ENCODE results near the gene SOX6.

SOX6 gene

DNA sequence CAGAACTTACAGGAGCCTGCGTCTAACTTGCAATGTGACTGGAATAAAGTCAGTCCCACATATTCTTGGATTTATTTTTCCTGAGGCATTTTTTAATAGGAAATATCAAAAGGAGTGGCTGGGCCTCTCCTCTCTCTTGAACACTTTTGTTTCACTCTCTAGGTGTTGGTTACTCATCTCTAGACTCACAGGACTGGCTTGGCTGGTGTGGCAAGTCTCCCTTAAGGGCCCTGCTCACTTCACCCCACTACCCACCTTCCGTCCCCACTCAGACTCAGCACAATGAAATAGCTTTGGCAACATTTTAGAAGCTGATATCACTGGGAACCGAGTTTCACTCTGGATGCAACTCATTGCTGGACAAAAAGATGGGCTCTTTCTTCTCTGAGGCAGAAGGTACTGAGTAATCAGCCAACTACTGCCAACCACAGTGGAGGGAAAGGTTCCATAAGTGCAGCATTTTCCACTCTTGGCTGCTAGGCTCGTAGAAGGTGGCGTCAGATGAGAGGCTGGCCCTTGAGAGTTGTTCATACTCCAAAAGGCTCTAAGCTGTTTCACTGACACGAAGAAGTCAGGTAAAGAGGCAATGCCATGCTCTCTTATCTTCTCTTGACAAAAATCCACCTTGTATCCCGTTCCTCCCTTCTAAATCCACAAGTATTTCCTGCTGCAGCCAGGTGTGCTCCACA lies 390.6 kb downstream of the SOX6 start:
- no peak for DNase-seq (ENCODE audit: low read depth in 2 of 2)

DNA sequence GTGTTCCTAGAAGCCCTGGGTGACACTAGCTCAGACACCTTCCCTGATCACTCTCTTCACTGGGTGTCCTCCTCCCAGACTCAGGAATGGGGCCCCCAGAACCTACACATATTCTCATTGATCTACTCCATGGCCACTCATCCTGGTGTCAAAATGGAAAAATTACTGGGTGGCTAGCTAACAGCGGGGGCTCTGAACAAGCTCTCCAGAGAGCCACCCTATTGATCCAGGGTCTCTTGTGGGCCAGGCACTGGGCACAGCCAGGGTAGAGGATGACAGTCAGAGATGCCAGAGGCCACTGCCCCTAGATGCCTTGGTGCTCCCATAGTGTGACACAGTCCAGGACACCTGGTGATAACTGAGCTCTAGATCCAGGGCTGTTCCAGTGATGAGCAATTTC lies 393.1 kb downstream of the SOX6 start:
- DNase-seq (ENCODE audit: low read depth in 2 of 2), result no peak

DNA sequence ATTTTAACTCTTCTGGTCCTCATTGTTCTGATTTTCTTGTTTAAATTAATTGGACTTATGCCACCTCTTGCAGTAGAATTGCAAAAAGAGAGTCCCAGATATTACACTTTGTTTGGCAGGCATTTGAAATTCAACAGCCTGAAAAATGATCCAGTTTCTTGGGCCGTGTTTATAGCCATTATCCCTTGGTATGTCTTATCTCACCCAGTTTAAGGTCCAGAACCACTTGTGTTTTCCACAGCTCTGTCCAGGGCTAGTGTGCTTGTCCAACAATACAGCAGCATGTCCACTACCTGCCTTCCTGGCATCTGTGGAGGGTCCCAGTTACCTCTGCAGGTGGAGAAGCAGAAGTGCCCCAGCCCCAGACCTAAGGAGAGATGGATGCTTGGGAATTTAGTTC lies 397.4 kb downstream of the SOX6 start:
- DNase-seq (ENCODE audit: low read depth in 2 of 2), result no peak

DNA sequence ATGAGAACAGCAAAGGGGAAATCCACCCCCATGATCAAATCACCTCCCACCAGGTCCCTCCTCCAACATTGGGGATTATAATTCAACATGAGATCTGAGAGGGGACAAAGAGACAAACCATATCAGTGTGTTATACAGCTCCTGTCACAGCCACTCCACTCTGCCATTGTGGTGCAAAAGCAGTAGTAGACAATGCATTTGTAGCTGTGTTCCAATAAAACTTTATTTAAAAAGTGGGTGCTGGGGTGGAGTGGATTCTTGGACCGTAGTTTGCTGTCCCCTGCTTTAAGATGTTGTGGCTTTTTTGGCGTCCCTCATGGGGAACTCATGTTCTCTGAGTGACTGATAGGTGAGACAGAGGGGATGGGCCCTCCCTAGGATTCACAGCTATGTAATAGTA lies 399.1 kb downstream of the SOX6 start:
- DNase-seq (ENCODE audit: low read depth in 2 of 2), result no peak

DNA sequence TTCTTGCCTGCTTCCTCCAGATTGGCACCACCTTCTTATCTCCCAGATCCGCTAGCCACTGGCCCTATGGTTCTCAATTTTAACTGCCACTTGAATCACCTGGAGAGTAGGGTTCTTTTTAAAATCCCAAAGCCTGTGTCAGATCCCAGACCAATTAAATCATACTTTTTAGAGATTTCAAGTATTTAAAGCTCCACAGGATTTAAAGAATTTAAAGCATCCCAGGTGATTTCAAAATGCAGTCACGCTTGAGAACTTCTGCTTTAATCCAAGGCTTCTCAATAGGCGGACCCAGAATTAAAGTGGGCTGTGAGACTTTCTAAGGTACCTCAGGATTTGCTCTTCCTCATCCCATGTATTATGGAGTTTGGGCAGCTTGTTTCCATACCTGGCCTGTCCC lies 400.0 kb downstream of the SOX6 start:
- no peak for DNase-seq (ENCODE audit: low read depth in 2 of 2)

DNA sequence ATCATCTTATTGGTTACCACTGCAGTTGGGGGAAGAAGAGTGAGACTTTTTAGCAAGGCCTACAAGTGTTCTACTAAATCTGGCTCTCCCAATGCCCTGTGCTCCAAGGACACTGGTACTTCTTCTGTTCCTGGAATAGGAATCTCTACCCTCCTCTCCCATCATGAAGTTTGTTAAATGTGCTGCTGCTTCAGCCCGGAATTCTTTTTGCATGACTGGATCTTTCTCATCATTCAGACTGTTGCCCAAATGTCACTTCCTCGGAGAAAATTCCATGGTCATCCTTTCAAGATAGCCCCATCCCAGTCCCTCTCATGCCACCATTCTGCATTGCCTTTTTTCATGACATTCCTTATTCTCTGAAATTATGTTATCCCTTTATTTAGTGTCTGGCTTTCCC lies 400.8 kb downstream of the SOX6 start:
- no peak for DNase-seq (ENCODE audit: low read depth in 2 of 2)

DNA sequence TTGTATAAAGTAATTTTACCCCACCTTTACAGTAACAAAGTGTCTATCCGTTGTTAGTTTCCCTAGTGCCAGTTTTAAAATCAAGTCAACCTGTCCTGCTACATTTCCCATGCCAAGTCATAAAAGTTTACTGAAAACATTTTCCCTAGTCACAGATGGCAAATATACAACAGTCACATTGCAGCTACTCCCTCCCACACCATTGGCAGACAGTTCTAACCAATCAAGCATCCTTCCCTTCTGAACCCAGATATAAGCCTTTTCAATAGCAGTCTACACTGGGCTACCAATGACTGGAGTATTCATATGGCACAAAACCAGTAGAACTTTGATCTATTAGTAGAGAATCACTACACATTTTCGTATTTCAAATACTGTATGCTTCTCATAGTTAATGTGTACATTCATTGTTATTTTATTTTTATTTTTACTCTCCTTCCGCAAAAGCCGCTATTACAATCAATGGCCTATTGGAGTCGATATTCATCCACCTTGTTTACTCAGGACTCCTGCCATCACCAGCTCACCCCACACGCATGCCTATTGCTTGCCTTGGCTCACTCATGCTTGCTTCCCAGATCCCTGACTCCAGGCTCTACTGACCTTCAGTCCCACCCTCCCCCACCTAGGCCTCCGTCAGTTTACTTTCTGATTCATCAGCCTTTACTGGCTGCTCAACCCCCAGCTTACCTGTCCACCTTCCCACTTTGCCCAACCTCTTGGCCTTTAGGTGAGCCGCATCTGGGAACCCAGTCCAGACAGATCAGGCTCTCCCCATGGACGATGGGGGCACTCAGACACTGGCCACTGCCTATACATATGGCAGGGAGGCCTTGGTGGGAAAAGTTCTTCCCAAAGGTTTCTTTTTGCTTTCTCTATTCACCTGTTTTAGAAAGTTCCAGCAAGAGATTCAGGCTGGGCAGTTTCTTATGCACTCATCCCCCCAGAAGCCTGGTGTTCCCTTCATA lies 408.4 kb downstream of the SOX6 start:
- no peak for DNase-seq (ENCODE audit: low read depth in 2 of 2)

DNA sequence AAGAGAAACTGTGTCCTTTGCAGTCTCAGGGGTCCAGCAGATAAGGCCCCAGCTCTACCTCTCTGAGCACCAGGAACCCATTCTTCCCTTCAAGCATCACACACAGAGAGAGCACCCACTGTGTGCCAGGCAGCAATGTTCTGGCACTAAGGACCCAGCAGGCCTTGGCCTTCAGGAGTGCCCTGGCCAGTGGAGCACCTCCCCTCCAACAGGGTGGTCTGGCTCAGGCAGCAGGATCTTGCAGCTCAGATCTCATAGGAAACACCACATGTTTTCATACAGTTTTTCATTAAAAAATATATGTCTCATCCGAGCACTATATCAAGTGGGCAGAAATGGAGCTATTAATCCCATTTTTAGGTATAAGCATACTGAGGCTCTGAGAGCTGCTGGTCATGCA lies 410.6 kb downstream of the SOX6 start:
- no peak for DNase-seq (ENCODE audit: low read depth in 2 of 2)

DNA sequence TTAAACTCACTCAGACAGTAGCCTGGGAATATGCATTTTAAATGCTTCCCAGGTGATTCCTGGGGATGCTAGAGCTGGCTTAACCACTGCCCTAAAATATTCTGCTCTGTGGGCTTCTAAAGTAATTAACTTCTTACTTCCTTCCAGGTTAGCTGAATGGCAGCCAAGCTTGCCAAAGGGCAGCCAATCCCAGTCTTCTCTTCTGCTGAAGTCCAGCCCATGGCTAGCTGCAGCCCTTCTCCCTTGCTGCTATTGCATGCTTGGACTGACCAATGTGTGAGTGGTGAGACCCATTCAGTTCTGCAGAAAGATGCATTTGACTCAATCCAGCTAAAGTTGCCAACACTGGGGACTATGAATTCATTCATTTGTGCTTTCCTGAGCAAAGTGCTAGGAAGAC lies 411.9 kb downstream of the SOX6 start:
- no peak for DNase-seq (ENCODE audit: low read depth in 2 of 2)

DNA sequence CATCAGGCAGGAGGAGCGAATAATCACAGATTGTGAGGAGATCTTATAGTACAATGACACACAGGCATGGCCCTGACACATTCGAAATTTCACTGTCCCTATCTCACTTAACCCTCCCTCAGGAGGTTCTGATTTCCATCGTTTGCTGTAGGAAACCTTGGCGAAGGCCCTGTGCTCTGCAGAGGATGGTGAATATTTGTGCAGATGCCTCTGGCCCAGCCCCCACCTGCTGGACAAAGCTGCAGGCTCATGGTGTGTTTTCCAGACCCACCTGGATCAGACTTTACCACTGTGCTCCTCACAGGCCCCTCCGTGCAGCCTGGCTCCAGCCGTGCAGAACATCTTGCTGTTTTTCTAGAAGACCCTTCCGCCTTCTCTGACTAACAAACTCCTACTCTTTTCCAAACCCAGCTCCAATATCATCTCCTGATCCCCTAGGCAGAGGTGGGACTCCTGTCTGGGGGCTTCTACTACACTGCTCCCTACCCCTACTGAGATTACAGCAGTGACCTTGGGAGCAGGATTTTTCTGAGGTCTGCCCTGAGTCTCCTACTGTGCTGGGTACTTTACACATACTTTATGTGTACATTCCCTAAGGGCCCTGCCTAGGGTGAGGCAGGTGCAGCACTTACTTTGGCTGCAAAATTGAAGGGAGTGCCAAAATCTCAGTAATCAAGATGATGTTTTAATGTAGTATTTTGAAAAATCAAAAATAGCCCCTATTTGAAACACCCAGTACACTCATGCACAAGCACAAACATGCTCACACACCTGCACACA lies 412.7 kb downstream of the SOX6 start:
- DNase-seq (ENCODE audit: low read depth in 2 of 2), result no peak

DNA sequence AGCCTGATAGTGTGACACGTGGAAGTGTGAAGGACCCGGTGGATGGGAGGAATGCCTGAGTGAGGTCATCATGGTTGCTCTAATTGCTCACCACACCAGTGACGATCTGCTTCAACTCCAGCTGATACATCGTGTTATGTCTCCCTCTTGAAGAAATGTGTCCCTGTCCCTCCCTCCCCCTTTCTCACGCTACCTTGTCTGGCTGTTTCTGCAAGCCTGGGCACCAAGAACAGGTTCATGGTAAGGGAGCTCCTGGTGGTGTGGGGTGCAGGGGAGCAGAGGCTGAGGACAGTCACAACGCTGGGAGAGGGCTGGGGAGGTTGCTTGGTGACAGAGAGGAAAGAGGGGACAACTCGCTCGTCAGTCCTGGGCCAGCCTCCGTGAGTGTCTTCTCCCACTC lies 413.4 kb downstream of the SOX6 start:
- no peak for DNase-seq (ENCODE audit: low read depth in 2 of 2)

DNA sequence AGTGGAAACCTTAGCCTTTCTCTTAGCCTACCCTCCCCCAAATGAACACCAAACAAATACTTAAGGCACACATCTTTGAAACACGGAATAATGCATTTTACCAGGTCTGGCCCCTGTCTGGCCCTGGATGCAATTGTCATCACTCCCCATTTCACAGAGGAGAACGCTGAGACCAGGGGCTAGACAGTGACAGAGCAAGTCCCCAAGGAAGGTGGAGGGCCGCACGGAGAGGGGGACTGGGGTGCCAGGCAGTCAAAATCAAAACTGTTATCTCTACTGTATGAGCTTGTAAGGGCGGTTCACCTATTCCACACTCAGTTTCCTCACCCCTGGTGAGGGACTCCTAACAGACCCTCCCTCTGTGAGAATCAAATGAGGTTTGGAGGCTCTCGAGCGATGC lies 414.2 kb downstream of the SOX6 start:
- no peak for DNase-seq (ENCODE audit: low read depth in 2 of 2)

DNA sequence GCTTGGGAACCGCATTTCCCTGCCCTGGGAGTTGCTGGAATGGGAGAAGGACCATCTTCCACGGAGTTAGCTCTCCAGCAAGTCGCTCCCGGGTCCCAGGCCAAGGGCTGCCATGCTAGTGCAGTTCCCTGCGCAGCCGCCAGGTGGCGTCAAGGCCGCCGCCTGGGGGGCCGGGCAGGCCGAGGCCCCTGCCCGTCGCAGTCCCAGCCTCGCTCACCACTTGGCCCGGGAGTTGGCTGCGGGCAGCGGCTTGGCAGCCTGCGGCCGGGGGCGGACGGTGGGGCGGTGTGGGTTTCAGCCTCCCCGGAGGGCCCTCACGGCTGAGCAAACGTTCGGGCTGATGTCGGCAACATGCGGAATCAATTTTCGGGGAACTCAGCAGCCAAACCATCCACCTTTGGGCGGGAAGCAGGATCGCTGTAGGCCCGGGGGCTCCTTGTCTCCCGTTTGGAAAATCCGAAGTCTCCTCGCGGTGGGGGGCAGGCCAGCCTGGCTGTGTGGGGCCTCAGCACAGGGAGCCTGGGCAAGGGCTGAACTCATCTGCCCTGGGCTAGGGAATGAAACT lies 415.1 kb downstream of the SOX6 start:
- peak; percentile 40 to 48 for DNase-seq (ENCODE audit: low read depth in 2 of 2)

DNA sequence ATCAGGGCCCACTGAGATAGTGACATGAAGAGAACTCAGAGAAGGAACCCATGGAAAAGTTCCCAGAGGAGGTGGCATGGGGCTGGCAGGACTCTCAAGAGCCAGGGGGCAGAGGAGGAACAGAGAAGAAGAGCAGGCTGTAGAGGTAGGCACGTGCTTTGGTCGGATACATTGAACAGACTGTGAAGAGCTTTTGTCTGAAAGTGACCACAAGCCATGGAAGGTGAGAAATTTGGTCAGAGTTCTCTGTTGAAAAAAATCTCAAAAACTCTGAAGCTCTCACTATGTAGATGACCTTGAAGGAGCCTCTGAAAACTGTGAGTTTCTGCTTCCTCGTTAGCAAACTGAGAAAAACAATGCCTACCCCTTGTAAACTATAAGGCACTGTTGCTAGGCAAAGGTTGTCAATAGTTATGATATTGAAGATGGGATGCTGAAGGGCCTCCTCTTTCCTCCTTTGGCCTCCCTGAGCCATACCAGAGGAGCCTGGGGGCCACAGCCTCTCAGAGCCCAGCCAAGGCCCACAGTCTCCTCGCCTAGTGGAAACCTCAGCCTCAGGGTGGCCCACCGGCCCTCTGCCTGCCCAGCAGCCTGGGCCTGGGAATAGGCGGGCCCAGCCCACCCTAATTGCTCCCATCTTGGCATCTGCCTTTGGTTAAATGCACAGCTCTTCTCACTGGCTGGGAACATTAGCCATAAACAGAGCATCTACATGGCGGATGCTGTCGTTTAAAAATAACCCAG lies 415.7 kb downstream of the SOX6 start:
- DNase-seq (ENCODE audit: low read depth in 2 of 2), result no peak

DNA sequence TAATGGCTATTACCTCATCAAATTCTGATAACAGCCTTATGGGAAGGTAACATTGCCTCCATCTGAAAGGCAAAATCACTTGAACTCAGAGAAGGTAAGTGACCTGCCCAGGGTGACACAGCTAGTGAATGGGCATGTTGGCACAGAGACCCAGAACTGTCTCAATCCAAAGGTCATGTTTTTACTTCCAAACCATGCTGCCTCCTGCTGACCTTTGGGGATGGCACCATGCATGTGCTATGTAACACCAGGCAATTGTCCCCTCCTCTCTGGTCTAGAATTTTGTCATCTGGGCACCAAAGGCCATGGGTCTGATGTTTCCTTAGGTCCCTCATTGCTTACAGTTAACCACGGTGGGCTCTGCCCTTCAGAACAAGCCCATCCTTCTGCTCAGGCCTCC lies 417.4 kb downstream of the SOX6 start:
- no peak for DNase-seq (ENCODE audit: low read depth in 2 of 2)

DNA sequence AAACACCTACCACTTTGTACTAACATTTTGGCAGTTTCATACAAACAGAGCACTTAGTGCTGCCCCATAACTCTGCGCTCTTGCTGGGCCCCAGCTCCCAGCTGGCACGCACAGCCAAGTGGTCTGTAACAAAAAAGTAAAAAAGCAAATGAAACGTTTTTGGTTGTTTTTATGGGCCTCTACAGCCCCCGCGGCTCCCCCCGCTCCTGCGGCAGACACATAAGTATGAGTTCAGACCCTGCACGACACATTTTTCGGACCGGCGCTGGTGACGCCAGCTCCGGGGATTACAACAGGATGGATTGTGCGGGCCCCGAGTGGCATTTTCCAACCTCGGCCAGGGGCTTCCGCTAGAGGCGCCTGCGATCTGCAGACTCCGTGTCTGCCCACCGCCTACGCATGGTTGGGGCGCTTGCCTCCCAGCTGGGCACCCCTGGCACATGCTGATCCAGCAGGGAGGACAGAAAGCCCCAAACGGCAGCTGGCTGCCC lies 418.2 kb downstream of the SOX6 start:
- DNase-seq (ENCODE audit: low read depth in 2 of 2), result no peak

DNA sequence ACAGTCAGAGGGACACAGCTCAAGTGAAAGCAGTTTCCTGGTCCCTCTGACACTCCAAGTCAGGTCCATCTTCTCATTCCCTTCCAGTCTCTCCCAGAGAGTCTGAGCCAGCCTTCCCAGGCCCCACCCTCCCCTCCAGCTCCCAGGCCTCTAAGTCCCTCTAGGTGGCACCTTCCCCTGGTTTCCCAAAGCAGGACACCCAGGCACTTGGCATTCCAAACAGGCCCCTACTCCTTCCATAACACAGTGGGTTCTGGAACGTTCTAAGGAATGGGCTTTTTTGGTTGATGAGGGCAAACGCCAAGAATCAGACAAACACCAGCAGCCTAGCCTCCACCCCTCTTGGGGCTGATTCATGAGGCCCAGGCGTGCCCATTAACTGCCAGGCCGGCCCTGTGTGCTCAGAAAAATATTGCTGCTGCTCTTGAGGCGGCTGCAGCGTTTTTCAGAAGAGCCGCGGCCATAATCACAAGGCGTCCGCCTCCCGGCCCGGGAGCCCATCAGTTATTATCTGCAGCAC lies 418.7 kb downstream of the SOX6 start:
- no peak for DNase-seq (ENCODE audit: low read depth in 2 of 2)

DNA sequence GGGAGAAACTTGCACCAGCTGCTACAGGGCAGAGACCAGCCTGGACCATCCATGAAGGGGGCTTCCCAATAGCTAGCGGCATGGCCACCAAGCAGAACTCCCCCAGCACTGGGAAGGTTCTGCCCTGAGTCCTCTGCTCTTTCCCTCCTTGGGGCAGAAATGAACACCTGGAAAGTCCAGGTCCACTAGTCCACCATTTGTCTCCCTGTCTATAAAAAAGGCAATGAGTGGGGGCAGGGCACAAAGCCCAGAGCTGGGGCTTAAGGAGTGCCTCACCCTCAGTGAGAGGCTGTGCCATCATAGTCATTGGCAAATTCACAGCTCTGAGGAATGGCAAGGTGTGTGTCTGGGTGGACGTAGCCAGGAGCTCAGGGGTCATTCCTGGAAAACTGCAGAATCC lies 420.3 kb downstream of the SOX6 start:
- DNase-seq (ENCODE audit: low read depth in 2 of 2), result no peak

DNA sequence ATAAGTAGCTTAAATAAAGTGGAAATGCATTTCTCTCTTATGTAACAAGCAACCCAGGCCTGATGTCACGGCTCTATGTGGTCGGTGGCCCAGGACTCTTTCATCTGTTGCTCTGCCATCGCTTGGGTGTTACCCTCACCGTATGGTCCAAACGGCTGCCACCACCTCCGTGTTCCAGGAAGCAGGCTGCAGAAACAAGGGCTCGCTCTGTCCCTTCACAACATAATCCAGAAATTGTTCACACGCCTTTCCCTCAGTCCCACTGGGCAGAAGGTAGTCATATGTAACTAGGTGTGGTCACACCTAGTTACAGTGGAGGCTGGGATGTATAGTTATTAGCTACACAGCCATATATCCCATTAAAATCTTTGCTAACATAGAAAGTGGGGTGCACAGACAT lies 421.0 kb downstream of the SOX6 start:
- no peak for DNase-seq (ENCODE audit: low read depth in 2 of 2)

DNA sequence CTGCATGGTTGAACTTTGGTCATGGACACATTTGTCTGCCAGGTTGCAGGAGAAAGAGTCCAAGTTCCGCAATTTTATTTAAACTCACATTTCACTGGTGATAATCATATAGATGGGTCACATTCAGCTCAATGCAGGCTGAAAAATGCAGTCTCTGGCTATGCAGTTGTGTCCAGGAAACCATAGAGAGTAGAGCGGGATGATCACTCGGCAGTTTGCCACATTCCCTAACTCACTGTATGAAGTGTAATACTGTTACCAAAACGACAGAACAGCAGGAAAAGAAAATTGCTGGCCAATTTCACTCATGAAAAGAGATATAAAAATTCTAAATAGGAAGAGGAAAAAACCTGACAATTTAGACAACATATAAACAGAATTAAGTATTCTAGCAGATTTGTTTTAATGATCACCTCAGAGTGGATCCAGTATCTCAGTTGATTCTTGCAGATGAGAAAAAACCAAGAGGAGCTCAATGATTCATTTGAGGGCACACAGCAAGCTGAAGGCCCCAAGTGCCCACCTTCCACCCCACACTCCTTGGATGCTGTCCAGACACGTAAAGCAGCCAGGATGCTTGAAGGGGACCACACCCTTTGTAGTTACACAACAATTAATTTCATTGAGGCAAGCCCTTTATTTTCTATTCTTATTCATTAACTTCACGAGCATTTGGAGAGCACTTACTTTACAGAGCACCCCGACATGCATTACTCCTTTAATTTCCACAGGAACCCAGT lies 422.3 kb downstream of the SOX6 start:
- DNase-seq (ENCODE audit: low read depth in 2 of 2), result no peak

Data from fibroblast of skin of left quadriceps (primary cell).